HT1080 (cell line): ENCODE measurements around the gene IL20RB. TPM values are rescaled to one million over a fixed set of nuclear protein-coding genes. Genes with fewer than 3 reads are reported as not detected.
"Not testable (repeated sequence)": the region's sequence is repeated elsewhere in the genome, so short reads cannot be mapped to it uniquely, and the experiment has no call there.

ENCODE experiments used
- DNase-seq: peaks from one replicate; pipeline ENCODE4 v3.0.0-alpha.2; 2015; ENCODE audit warnings: low read depth
- total RNA-seq: library from RNA; depleted of rRNA; stranded (reverse); fragments of >200 nt; shearing (Covaris generic); gene quantifications from 2 replicates; pipeline ENCODE4 v1.2.3, GENCODE V29; 2014

Gene IL20RB
- total RNA-seq, 1 experiment from 2014 or later, result 1.1 TPM

DNA sequence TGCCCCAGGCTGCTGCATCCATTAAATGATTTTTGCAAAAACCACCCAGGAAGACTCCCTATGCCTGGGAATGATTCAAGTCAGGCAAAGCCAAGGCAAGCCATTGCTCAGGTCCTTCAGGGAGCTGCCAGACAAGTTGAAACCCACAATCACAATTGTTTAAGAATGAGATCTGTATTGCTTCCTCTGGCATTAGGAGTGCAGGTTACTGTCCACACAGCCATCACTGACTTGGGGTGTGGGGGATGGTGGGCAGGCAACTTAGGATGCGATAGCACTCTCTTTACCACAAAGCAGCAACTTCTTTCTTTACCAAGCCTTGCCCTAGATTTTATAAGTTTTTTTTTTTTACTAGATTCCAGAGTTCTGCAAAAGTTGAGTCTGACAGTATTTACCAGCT lies 15.0 kb upstream of the IL20RB start:
- DNase-seq, result no peak

DNA sequence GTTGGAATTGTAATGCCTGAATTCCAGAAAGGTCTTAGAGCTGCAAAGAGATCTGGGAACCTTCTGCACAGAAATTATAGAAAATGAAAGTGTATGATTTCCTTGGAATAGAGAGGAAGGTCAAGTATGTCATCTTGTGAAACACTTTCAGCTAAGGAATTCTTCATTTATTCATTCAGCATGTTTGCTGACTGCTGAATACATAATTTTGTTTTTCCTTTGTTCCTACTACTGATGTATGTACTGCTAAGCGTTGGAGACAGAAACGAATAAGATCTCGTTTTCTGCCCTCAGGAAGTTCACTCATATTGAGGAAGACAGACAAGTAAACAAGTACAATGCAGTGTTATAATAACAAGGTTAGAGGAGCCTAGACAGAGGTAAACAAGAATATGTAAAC lies 14.3 kb upstream of the IL20RB start:
- no peak for DNase-seq

DNA sequence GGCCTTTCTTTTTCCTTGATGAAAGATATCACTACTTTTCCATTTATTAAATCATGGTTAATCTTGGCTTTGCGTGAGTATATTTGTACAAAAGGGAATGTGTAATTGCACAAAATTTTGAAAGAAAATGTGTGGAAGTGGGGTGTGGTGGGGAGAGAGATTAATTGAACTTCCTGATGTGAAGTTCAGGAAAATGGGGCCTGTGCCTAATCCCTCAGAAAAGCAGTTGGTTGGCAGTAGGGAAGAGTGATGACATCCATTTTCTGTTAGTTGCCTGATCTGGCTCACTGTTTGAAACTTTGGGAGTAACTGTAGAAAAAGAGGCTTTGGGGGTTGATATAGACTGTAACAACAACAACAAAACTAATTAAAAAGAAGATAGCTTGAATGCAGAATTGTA lies 10.8 kb upstream of the IL20RB start:
- DNase-seq, result no peak

DNA sequence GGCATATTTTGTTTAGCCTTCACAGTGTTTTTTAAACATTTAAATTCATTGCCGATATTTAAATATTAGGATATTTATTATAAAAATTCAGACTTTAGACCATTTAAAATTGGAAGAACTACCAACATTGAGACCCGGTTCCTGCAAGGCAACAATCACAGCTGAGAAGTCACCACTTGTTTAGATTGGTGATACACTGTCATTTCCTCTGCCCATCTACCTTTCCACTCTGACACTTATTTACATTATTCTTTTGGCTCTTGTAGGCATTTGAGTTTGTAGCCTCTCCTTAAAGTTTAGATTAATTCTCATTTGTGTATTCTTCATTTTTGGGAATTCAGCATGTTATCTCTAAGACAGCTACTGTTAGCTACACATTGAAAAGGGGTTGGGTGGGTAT lies 10.3 kb upstream of the IL20RB start:
- DNase-seq, result no peak

DNA sequence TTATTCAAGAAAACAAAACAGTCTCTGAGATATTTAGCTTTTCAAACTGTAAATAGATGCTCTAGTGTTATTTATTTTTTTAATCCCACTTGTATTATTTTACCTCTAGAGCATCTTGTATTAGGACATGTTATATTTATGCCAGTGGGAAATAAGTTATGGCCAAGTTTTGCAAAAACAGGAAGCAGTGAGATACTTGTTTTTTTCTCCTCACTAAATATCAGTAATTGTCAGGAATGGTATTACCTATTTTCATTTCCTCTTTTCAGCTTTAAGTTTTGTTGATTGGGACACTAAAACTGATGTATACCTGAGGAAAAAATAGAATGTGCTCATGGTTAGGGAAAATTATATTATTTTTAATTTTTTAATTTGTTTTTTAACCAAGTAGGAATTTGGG lies 8.6 kb upstream of the IL20RB start:
- DNase-seq, result no peak

DNA sequence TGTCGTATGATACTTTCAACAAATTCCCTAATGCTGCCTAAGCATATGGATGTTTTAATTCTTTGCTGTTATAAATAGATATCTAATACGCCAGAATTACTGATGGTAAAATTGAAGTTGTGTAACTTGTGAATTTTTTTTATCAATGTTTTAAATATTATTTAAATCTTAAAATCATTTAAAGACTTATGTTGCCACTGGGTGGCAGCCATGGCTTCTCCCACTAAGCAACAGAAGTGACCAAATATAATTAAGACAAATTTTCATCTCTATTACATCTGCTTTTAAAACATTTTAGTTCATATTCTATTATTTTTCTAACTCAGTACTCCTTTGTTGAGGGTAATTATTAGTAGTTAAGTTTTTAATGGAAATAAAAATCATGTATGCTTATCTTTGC lies 8.1 kb upstream of the IL20RB start:
- no peak for DNase-seq

DNA sequence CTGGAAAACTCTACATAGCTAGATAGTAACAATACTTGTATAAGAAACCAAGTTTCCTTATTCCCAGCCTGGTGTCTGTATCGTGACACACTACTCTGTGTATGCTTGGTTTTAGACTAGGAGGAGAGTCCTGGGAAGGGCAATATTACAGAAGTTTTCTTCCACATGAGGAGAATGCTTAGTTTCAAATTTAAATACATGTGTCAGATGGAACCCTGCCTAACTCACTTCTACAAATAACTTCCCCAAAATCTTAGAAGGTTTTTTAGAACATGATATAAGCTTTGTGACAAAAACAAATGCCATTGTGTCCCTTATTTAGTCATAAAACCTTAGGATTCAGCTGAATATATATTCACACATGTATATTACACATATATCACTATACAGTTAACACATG lies 7.2 kb upstream of the IL20RB start:
- DNase-seq, result no peak

DNA sequence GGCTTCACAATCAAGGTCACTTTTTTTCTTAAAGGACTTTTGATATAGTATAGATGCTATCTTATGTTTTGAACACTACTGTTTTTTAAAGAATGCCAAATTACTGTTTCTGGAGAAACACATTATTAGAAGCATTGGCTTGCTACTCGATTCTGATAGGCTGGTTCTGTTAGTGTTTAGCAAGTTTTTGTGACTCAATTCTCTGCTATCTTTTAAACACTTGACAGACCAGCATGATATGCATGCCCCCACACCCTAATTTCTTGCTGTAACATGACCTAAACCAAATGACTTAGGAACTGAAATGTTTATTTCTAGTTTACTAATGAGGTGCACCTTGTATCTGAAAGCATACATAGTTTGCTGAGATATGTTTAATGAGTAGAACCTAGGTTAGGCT lies 5.5 kb upstream of the IL20RB start:
- no peak for DNase-seq

DNA sequence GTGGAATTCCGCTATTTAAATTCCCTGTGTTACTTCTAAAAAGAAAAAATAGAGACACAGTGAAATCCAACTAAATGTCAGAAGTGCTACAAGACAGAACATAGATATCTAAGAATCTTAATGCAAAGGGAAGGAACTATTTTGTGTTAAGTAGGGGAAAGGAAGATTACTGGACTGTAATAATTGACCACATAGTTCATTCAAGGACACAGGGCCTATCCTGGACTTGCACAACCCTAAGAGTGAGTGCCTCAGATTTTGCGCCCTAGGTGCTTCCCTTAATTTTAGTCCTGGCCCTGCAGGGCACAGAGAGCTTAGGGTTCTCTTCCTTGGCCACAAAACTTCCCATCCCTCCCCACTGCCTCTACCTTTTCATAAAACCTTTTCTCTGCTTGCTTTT lies 3.5 kb upstream of the IL20RB start:
- DNase-seq, result no peak

DNA sequence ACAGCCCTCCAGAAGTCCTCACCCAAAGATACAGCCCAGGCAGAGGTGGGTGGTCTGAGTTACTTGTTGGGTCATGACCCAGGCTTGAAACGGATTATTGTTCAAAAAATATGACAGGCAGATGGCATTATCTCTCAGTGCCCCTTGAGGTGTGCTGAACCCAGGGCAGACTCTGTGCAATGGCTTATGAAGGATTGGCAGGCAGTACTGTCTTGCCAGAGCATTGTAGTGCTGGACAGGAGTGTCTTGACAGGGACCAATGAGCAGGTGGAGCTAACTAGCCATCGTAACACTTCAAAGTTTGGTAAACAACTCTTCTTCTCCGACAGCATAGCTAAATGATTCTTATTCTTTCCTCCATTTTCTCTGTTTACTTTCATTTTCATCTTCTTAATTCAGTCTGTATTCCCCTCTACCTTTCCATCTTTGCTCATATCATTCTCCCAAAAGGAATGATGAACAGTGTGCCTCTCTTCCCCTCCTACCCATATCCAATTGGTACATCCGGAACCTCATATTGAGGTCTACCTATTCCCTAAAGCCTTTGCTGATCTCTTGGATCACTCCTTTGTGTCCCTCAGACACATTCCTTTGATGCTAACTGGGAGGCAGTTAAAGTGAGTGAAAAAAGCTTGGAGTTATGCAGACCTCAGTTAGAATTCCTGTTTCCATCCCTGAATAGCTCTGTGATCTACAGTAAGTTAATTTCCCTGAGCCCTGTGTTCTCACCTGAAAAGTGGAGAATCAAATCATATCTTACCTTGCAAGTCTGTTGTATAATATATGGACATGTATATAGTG lies 2.6 kb upstream of the IL20RB start:
- DNase-seq, result no peak

DNA sequence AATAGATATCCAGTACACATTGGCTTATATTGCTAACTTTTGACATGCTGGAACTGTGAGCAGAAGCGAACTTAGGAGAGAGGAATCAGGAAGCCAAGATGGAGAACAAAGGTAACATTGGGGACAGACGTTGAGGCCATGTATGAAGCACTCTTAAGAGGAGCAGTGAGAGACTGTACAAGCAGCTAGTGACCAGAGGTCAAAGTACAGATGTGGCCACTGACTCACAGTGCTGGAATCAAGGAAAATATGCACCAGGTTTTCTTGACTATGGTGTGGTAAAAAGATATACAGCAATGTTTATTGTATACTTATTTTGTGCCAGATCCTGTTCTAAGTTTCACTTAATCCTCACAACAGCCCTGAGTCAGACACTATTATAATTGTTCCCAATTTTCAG lies 2.0 kb upstream of the IL20RB start:
- DNase-seq, result peak; percentile 75

DNA sequence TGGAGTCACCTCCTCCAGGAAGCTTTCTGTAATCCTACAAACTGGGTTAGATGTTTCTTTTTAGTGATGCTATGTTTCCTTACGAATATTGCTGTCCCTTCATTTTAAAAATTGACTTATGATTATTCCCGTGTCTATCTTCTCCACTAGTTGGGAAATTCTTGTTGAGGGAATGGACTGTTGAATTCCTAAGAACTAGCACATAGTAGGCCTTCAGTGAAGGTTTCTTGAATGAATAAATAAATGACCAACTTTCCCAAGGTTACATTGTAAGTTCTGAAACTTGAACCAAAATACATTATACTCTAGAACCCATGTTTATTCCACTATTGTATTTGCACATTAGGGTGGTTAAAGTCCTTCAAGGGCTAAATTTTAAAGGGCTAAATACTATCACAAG lies 812 bp upstream of the IL20RB start:
- no peak for DNase-seq

DNA sequence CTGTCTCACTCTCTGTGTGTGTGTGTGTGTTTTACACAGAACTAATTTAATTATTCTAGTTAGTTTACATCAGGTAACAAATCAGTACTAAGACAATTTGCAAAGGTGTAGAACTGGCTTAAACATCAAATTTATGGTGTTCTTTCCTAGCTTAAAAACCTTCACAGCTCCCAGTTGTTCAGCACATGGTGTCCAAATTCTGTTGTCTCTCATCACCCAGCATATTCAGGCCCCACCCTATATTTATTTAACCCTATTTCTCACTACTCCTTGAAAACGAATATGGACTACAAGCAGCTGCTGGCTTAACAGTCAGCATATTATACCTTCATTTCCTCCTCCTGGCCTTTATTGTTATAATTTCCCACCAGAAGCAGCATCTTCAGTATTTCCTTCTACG lies 1.2 kb downstream of the IL20RB start:
- no peak for DNase-seq

DNA sequence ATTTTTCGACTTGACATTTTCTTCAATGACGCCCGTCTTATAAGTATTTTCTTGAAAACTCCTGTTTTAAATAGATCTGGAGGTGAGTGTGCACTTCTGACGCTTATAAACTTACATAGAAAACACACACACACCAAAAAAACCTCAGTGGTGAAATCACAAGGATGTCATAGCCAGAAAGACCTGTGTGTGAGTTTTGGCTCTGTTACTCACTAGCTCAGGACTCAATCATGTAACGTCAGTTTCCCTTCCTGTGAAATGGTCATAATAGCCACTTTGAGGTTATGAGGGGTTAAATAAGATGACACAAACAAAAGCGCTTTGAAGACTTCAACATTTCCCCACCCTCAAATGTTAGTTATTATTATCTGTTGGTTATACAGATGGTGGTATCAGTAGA lies 1.8 kb downstream of the IL20RB start:
- DNase-seq, result no peak

DNA sequence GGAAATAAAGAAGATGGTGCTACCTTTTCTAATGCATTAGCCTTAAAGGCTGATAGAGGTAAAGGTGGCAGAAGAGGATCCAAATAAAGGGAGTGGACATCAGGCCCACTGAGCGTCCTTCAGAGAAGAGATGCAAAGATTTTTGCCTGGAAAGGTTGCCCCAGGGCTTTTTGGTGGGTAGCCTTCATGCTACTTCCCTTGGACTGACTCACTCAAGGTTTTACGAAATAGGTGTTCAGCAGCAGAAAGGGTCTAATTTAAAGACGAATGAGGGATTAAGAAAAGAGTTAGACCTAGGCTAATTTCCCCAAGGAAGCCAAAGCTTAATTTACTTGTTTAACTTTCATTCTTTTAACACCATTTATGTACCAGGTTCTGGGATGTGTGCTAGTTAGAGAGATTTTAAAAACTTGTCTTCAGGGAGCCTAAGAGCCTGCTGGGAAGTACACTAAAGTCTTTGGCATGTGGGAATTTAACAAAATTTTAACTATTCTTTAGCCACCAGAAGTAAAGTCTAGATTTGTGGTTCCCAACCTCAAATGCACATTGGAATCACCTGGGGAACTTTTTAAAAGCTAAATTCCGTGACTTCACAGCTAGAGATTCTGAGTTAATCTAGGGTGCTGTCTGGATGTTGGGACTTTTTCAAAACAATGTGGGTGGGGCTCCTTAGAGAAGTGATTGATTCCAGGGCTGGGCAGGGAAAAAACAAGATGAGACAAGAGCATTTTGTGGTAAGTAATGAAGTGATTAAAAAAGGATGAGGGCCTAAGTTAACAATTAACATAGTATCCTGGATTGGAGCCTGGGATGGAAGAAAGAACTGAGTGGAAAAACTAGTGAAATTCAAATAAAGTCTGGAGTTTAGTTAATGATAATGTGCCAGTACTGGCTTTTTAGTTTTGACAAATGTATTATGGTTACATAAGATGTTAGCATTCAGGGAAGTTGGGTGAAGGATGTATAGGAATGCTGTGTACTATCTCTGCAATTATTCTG lies 3.4 kb downstream of the IL20RB start:
- peak; percentile 38 for DNase-seq

DNA sequence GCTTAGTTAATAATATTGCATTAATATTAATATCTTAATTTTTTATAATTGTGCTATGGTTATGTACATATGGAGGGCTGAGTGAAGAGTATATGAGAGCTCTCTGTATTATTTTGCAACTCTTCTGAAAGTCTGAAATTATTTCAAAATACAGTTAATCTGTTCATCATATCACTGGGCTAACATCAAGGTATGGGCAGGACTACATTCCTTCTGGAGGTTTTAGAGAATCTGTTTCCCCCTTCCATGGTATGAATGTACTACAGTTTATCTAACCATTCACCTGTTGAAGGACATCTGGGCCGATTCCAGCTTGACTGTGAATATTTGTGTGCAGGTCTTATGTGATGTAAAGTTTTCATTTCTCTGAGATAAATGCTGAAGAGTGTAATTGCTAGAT lies 5.1 kb downstream of the IL20RB start:
- DNase-seq, result no peak

DNA sequence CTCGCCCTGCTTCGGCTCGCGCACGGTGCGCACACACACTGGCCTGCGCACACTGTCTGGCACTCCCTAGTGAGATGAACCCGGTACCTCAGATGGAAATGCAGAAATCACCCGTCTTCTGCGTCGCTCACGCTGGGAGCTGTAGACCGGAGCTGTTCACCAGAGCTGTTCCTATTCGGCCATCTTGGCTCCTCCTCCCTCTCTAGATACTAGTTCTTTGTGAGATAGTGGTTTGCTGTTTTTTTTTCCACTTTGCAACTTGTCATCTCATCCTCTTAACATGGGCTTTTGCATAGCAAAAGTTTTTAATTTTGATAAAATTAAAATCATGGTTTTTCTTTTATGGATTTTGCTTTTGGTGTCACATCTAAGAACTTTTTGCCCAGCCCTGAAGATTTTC lies 11.8 kb downstream of the IL20RB start:
- DNase-seq, result not testable (repeated sequence)

DNA sequence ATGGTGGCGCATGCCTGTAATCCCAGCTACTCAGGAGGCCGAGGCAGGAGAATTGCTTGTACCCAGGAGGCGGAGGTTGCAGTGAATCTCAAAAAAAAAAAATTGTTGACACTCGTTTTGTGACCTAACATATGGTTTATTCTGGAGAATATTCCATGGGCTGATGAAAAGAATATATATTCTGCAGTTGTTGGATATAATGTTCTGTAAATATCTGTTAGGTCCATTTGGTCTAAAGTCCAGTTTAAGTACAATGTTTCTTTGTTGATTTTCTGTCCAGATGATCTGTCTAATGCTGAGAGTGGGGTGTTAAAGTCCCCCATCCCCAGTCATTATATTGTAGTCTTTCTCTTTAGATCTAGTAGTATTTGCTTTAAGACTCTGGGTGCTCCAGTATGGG lies 15.6 kb downstream of the IL20RB start:
- no peak for DNase-seq

DNA sequence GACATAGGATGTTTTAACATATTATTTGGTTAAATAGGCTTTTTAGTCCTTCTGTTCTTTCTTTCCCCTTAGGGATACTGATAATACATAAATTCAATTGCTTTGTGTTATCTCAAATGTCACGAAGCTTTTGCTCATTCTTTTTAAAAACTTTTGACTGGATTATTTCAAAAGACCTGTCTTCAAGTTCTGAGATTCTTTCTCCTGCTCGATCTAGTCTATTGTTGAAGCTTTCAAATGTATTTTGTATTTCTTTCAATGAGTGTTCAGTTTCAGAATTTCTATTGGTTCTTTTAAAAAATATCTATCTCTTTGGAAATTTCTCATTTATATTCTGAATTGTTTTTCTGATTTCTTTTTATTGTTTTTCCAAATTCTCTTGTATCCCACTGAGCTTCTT lies 16.9 kb downstream of the IL20RB start:
- no peak for DNase-seq

DNA sequence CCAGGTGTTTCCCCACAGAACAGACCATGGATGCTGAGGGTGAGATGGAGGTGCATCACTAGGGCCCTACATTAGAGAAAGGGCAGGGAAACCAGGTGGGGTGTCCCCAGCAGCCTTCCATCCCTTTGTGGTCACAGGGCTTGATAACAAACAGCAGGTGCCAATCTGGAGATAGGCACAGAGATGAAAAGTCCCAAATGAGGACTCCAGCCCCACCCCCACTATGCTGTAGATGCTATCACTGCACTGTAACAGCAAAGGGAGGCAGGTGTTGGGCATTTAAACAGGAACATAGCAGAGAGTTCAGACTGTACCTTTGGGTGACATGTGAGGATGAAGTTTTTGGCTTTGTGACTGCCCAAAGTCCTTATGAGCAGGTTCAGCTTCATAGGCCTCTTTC lies 21.4 kb downstream of the IL20RB start:
- DNase-seq, result no peak

DNA sequence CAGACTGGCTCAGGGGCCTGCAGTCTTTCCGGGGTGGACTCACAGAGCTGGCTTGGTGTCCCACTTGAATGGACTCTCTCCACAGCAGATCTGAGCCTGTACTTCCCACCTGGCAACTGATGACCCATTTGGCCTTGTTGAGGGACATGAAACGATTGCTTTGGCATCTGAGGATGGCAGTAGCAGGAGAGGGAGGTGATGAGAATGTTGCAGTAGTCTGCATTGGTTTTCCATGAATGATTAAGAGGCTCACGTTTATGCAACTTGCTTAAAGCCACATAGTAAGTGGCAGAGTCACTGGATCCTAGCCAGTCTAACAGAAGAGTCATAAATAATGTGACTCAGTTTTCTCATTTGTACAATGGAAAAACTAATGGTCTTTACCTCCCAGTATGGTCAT lies 21.9 kb downstream of the IL20RB start:
- peak; percentile 24 for DNase-seq

DNA sequence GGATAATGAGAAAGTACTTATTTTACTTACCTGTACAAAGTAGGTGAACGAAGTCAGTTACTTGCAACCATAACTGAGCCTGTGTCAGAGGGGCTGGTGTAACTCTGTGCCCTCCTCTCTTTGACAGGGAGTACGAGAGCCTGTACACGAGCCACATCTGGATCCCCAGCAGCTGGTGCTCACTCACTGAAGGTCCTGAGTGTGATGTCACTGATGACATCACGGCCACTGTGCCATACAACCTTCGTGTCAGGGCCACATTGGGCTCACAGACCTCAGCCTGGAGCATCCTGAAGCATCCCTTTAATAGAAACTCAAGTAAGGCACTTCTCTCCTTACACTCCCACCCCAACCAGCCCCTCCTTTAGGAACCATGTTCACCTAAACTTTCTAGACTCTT lies 24.2 kb downstream of the IL20RB start:
- no peak for DNase-seq
